ENCODE measurements around the gene PDLIM4.

PDLIM4 gene

GRCh38 chr5:132265336-132266030, 8.0 kb downstream of the PDLIM4 start:
- H3K4me1 ChIP-seq (ENCODE audit: control insufficient read depth, insufficient read depth, low read length), result no peaks in the 10 kb centered on the region
- H3K9me3 ChIP-seq (ENCODE audit: control insufficient read depth, insufficient read depth, low read length), result no peaks in the 10 kb centered on the region
- no peak overlapping the region for H3K9ac ChIP-seq (ENCODE audit: low read depth, low read length)
- no peaks in the 10 kb centered on the region for H3K27me3 ChIP-seq (ENCODE audit: control insufficient read depth, insufficient read depth, low read length)
- no peaks in the 10 kb centered on the region for H3K36me3 ChIP-seq (ENCODE audit: control insufficient read depth, insufficient read depth, low read length)
- no peak overlapping the region for H3K4me3 ChIP-seq (ENCODE audit: low read depth, low read length)

GRCh38 chr5:132266031-132266835, 8.7 kb downstream of the PDLIM4 start:
- no peak overlapping the region for H3K9ac ChIP-seq (ENCODE audit: low read depth, low read length)
- no peak overlapping the region for H3K4me3 ChIP-seq (ENCODE audit: low read depth, low read length)
- no peaks in the 10 kb centered on the region for H3K27me3 ChIP-seq (ENCODE audit: control insufficient read depth, insufficient read depth, low read length)
- no peaks in the 10 kb centered on the region for H3K36me3 ChIP-seq (ENCODE audit: control insufficient read depth, insufficient read depth, low read length)
- H3K9me3 ChIP-seq (ENCODE audit: control insufficient read depth, insufficient read depth, low read length), result no peaks in the 10 kb centered on the region
- H3K4me1 ChIP-seq (ENCODE audit: control insufficient read depth, insufficient read depth, low read length), result no peaks in the 10 kb centered on the region

GRCh38 chr5:132266836-132267160, 9.3 kb downstream of the PDLIM4 start:
- Histone ChIP-seq H3K27me3 (ENCODE audit: control insufficient read depth, insufficient read depth, low read length) (no peaks in the 10 kb centered on the region), H3K4me1 (ENCODE audit: control insufficient read depth, insufficient read depth, low read length) (no peaks in the 10 kb centered on the region), H3K4me3 (ENCODE audit: low read depth, low read length) (no peak overlapping the region), H3K9me3 (ENCODE audit: control insufficient read depth, insufficient read depth, low read length) (no peaks in the 10 kb centered on the region), H3K36me3 (ENCODE audit: control insufficient read depth, insufficient read depth, low read length) (no peaks in the 10 kb centered on the region), H3K9ac (ENCODE audit: low read depth, low read length) (no peak overlapping the region)

- no peaks in the 10 kb centered on the region for H3K4me1 ChIP-seq (ENCODE audit: control insufficient read depth, insufficient read depth, low read length)
- no peaks in the 10 kb centered on the region for H3K9me3 ChIP-seq (ENCODE audit: control insufficient read depth, insufficient read depth, low read length)
- no peaks in the 10 kb centered on the region for H3K36me3 ChIP-seq (ENCODE audit: control insufficient read depth, insufficient read depth, low read length)
- H3K27me3 ChIP-seq (ENCODE audit: control insufficient read depth, insufficient read depth, low read length), result no peaks in the 10 kb centered on the region
- no peak overlapping the region for H3K4me3 ChIP-seq (ENCODE audit: low read depth, low read length)
- H3K9ac ChIP-seq (ENCODE audit: low read depth, low read length), result no peak overlapping the region
Observed at GRCh38 chr5:132267166-132267739, 9.8 kb downstream of the PDLIM4 start.

- no peak overlapping the region for H3K9ac ChIP-seq (ENCODE audit: low read depth, low read length)
- H3K9me3 ChIP-seq (ENCODE audit: control insufficient read depth, insufficient read depth, low read length), result no peaks in the 10 kb centered on the region
- no peaks in the 10 kb centered on the region for H3K4me1 ChIP-seq (ENCODE audit: control insufficient read depth, insufficient read depth, low read length)
- no peaks in the 10 kb centered on the region for H3K27me3 ChIP-seq (ENCODE audit: control insufficient read depth, insufficient read depth, low read length)
- no peak overlapping the region for H3K4me3 ChIP-seq (ENCODE audit: low read depth, low read length)
- H3K36me3 ChIP-seq (ENCODE audit: control insufficient read depth, insufficient read depth, low read length), result no peaks in the 10 kb centered on the region
Observed at GRCh38 chr5:132267931-132268768, 10.7 kb downstream of the PDLIM4 start.

- Histone ChIP-seq H3K4me3 (ENCODE audit: low read depth, low read length) (no peak overlapping the region), H3K4me1 (ENCODE audit: control insufficient read depth, insufficient read depth, low read length) (no peaks in the 10 kb centered on the region), H3K9ac (ENCODE audit: low read depth, low read length) (no peak overlapping the region), H3K36me3 (ENCODE audit: control insufficient read depth, insufficient read depth, low read length) (no peaks in the 10 kb centered on the region), H3K9me3 (ENCODE audit: control insufficient read depth, insufficient read depth, low read length) (no peaks in the 10 kb centered on the region), H3K27me3 (ENCODE audit: control insufficient read depth, insufficient read depth, low read length) (no peaks in the 10 kb centered on the region)
Observed at GRCh38 chr5:132268769-132269551, 11.5 kb downstream of the PDLIM4 start.

GRCh38 chr5:132269635-132270334, 12.3 kb downstream of the PDLIM4 start:
- Histone ChIP-seq H3K36me3 (ENCODE audit: control insufficient read depth, insufficient read depth, low read length) (no peaks in the 10 kb centered on the region), H3K9me3 (ENCODE audit: control insufficient read depth, insufficient read depth, low read length) (no peaks in the 10 kb centered on the region), H3K9ac (ENCODE audit: low read depth, low read length) (no peak overlapping the region), H3K4me3 (ENCODE audit: low read depth, low read length) (no peak overlapping the region), H3K27me3 (ENCODE audit: control insufficient read depth, insufficient read depth, low read length) (no peaks in the 10 kb centered on the region), H3K4me1 (ENCODE audit: control insufficient read depth, insufficient read depth, low read length) (no peaks in the 10 kb centered on the region)

- H3K4me1 ChIP-seq (ENCODE audit: control insufficient read depth, insufficient read depth, low read length), result no peaks in the 10 kb centered on the region
- H3K9me3 ChIP-seq (ENCODE audit: control insufficient read depth, insufficient read depth, low read length), result no peaks in the 10 kb centered on the region
- no peaks in the 10 kb centered on the region for H3K27me3 ChIP-seq (ENCODE audit: control insufficient read depth, insufficient read depth, low read length)
- H3K36me3 ChIP-seq (ENCODE audit: control insufficient read depth, insufficient read depth, low read length), result no peaks in the 10 kb centered on the region
- no peak overlapping the region for H3K9ac ChIP-seq (ENCODE audit: low read depth, low read length)
- no peak overlapping the region for H3K4me3 ChIP-seq (ENCODE audit: low read depth, low read length)
Observed at GRCh38 chr5:132270335-132270665, 12.8 kb downstream of the PDLIM4 start.

GRCh38 chr5:132270706-132271105, 13.2 kb downstream of the PDLIM4 start:
- H3K9ac ChIP-seq (ENCODE audit: low read depth, low read length), result no peak overlapping the region
- no peaks in the 10 kb centered on the region for H3K4me1 ChIP-seq (ENCODE audit: control insufficient read depth, insufficient read depth, low read length)
- H3K36me3 ChIP-seq (ENCODE audit: control insufficient read depth, insufficient read depth, low read length), result no peaks in the 10 kb centered on the region

GRCh38 chr5:132271251-132272246, 14.1 kb downstream of the PDLIM4 start:
- H3K4me3 ChIP-seq (ENCODE audit: low read depth, low read length), result no peak overlapping the region
- H3K27me3 ChIP-seq (ENCODE audit: control insufficient read depth, insufficient read depth, low read length), result no peaks in the 10 kb centered on the region
- H3K36me3 ChIP-seq (ENCODE audit: control insufficient read depth, insufficient read depth, low read length), result no peaks in the 10 kb centered on the region
- H3K9ac ChIP-seq (ENCODE audit: low read depth, low read length), result no peak overlapping the region
- no peaks in the 10 kb centered on the region for H3K9me3 ChIP-seq (ENCODE audit: control insufficient read depth, insufficient read depth, low read length)
- no peaks in the 10 kb centered on the region for H3K4me1 ChIP-seq (ENCODE audit: control insufficient read depth, insufficient read depth, low read length)

More at GRCh38 chr5:132270706-132271105, 13.2 kb downstream of the PDLIM4 start:
- Histone ChIP-seq H3K4me3 (ENCODE audit: low read depth, low read length) (no peak overlapping the region), H3K9me3 (ENCODE audit: control insufficient read depth, insufficient read depth, low read length) (no peaks in the 10 kb centered on the region), H3K27me3 (ENCODE audit: control insufficient read depth, insufficient read depth, low read length) (no peaks in the 10 kb centered on the region)

All from iPS-15b (cell line).